RKO (cell line): ENCODE results near the gene FAM171A1.
A peak's percentile ranks its signal among the peaks of the same experiment; 100 is the strongest.

ENCODE experiments used
- DNase-seq: peaks from one replicate; pipeline ENCODE4 v3.0.0-alpha.2; 2016; ENCODE audit warnings: low spot score

The FAM171A1 gene

DNA sequence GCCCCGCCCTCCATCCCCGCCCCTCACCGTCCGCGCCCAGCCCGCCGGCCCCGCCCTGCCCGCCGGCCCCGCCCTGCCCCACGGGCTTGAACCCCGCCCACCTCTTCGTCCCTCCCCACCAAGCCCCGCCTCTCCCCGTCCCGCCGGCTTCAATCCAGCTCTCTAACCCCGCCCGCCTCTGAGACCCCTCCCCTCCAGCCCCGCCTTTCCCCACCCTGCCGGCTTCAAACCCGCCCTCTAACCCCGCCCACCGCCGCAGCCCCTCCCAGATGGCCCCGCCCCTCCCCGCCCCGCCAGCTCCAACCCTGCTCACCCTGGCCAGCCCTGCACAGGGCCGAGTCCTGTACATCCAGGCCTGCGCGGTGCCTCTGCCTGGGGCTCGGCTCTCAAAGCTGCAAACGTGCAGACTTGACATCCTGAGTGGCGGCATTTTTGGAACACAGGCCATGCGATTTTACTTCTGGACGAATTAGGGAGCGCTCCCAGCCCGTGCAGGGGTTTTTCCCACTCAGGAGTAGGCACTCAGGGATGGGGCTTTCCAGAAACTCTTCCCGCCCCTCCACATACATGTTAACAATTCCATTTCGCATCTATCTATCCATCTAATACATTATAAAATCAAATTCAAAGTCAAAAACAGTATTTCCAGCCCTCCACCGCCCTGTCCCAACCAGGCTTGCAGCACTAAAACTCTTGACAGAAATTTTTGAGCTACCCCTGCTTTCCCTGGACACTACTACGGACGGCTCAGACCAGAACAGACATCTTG, 202.1 kb downstream of the FAM171A1 start:
- peak; percentile 87 for DNase-seq

DNA sequence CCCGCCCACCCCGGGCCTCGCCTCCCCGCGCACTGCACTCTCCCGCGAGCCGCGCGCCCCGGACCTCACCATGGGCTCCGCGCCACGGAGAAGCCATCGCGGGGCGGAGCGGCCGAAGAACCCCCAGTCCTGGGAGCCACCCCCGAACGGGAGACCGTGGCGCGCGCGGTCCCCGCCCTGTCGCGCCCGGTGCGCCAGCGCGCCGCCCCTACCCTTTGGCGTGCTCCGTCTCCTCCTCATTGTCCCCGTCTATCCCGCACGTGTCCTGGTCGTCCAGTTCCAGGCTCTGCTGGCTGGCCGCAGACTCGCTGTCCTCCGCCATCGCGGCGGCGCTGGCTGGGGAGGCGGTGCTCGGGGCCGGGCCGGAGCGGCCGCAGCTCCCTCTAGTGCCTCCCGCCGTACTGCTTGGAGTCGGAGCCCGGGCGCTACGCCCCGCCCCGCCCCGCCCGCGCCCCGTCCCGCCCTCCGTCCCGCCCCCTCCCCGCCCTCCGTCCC, 202.8 kb downstream of the FAM171A1 start, which contains the start of gene NMT2:
Gene NMT2 (minus strand): TSS at position 403 of the 495 bp plus-strand sequence. CDS start 81 bp downstream, at position 322.
- peak; percentile 92 for DNase-seq

DNA sequence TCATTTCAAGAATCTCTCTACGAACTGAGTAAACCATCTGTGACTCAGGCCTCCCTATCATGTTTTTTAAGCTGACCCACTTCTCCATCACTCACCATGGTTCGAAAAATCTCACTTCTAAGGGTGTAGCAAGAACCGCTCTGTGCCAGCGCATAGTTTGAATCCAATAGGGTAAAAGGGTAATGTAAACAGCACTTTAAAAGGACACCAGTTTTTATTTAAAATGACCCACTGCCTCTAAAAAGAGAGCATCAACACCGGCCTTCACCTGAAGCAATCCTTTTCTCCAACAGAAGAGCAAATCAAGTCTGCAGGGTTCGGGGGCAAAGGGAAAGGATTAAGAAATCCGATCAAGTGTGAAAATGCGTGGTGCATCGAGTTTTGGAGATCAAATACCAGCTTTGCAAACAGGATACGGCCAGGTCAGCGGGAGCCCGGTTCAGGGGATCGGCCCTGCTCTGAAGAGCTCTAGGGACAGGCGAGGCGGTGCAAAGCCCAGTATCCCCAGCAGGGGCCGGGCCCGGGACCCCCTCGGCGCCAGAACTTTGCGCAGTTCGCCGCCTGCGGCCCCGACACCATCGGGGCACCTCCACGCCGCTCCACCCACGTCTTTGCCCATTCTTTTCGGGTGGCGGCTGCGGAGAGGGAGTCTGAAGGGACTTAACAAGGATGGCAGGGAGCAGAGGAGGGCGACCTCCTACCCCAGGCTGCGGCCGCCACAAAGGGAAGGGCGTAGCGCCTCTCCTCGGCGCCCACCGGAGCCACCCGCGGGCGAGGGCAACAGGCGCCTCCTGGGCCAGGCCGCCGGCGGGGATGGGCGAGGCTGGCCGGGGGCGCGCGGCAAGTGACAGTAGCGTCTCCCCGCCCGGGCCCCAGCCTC, 203.4 kb downstream of the FAM171A1 start:
- peak; percentile 84 for DNase-seq

DNA sequence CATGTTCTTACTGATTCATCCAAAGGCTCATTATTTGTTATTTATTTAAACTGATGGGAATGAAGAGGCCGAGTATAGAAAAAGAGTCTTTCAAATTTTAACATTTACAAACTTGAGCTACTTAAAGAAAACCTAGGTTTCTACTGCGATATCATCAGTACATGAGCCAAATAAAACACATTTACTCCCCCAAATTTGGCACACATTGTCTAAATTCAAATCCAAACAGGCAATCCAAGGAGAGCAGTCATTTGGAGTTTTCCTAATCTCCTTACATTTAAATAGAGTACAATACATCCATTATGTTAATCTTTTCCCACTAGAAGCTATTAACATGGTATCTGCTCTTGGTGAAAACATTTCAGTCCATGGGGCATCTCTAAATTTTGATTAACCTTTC, 204.8 kb downstream of the FAM171A1 start:
- DNase-seq: no peak

DNA sequence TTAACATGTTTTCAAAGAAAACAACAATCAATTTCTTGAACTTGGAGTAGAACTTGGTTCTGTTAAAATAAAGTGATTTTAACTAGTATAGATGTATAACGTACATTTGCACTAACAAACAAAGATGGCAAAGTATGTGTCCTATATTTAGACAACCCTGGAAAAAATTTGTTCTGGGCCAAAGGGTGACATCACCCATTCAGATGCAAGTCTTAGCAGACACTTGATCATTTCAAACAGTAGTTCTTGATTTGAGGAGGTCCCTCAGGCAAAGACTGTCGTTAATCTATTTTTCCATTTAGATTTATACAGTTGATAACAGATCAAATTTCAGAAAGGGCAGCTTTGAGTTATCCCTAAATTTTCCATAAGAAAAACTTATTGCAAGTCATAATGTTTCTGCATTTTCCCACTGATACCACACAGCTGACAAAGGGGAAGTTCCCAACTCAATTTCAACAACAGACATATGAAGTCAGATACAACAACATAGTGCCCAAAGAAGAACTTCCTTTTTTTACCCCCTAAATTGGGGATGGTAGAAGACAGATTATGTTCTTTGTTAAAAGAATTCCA, 207.7 kb downstream of the FAM171A1 start:
- no peak for DNase-seq
